Iris pigment epithelial cell (primary cell): ENCODE results near the gene LRIT2.

ENCODE experiments used
- DNase-seq: peaks from one replicate; pipeline ENCODE4 v3.0.0-alpha.2; 2011; ENCODE audit warnings: low read depth

LRIT2 gene

DNA sequence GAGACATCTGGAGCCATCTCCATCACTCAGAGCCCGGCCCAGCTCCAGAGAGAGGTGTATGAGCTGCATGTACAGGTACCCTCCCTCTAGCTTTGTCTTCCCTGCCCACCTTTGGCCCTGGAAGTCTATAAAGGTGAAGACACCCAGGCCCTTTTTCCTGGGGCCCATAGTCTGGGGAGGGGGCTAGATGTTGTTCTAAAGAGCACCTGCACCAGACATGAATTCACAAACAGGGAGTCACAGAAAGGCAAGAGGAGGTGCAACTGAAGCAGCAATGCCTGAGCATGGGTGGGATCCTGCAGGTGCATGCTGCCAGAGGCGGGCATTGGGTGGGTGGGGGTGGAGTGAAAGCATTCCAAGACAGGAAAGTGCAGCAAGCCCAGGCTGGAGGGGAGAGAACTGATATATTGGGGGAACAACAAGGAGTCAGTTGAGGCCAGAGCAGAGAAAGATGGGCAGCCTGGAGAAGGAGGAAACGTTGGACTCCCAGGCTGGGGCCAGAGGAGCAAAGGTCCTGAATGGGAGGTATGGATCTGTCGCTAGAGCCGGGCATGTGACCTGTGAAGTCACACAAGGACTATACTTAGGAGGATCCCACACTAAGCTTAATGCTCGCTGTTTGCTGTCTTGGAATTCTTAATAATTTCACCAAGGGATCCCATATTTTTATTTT lies 19.4 kb downstream of the LRIT2 start:
- DNase-seq = no peak

DNA sequence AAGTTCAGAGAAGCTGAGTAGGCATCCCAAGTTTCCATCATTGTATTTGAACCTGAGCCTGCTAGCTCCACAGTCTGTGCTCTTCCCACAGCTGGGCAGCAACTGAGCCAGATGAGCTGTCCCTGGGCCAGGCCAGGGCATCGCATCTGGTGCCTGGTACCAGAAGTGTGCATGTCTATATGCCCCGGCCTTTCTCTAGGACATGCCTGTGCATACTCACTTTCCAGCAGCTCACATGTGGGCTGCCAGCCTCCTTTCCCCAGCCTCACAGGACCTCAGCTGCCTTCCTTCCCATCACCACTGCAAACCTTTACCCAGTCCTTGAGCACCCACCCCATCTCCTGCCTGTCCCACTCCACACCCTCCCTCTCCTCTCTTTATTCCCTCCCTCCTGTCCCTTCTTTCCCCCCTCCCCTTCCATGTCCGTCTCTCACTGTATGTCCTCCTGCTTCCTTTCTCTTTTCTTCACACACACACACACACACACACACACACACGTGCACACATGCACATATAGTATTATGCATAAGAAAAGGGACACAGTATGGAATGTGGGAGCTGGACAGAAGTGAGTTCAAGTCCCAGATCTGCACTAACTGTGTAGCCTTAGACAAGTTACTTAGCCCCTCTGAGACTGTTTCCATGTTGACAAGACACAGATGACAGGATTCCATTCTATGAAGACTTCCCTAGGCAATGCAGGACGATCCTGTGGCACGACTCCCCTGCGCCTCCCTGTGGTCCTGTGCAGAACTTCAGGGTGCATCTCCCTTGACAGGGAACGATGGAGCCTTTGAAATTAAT lies 20.1 kb downstream of the LRIT2 start:
- peak; percentile 53 for DNase-seq

DNA sequence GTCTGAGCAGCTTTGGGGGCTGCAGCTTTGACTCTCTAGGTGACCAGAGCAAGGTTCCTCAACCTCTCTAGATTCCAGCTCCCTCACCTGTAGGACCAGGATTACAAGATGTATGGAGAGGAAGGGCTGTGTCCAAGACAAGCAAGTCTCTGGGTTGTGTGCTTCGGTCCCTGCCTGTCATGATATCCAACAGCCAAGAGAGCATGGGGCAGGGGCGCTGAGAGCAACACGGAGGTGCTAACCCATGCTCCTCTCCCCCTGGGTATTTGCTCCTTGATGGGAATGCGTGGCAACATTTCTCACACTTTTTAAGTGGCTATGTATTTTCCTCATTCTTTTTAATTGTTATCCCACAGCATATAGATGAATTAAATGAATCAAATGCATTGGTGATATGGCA lies 20.7 kb downstream of the LRIT2 start:
- DNase-seq = no peak

DNA sequence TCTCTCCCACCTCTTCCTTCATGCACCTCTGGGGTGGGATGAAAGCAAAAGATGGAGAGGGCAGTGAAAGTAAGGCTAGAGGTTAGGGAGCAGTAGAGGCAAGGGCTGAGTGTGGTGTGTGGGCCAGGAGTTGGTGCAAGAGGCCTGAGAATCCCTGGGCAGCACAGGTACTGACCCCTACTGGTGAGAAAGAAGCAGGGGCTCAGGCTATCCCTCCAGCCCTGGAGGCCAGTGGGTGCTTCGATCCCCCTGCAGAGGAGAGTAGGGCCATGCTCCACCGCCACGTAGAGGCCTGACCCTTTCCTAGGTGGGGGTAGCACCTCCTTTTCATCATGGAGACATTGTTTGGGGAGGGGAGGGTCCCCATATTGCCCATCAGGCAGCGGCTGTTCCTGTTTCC lies 21.2 kb downstream of the LRIT2 start:
- peak; percentile 21 for DNase-seq

DNA sequence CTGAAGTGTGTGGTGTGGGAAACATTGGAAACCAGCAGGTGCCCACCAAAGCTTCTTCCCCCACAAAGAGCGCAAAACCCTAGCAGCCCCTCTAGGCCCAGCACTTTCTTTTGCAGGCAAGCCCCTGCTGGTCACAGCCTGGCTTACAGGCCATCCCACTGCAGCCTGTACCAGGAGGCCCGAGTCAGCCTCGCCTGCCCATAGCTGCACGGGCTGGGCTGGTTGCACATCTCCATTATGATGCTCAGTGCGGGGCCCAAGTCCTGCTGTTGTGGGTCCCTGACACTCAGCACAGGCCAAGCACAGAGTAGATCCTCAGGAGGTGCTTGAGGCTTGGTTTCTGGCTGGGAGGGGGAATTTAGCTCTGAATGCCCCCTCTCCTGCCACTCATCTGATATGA lies 23.0 kb downstream of the LRIT2 start:
- DNase-seq = no peak

DNA sequence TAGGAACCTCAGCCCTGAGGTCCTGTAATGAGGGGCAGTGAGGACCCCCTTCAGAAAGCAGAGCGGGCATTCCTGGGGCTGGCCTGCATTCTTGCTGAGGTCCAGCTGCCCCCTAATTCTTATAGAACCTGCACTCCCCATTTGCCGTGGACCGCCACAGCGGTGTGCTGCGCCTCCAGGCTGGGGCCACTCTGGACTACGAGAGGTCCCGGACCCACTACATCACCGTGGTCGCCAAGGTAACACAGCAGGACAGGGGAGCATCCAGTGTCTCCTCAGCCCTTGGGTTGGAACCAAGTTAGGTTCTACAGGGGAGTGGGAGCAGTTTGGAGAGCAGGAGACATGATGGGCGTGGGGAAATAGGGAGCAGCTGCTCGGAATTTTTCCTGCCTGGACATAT lies 23.7 kb downstream of the LRIT2 start:
- DNase-seq = no peak

DNA sequence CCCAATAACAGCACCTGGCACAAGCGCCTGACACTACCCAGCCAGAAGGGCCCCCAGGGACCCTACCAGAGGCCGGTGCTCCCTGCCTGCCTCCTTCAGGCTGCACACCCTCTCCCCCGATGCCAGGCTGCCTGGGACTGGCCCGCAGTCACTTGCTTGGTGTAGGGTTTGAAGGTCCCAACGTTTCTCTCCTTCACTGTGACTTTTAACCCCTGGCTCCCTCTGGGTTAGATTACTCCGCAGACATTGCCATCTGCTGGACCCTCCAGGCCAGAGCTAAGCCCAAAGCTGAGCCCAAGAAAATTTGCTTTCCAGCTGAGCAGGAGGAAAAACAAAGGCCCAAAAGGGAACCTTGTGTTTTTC lies 24.1 kb downstream of the LRIT2 start:
- DNase-seq = no peak

DNA sequence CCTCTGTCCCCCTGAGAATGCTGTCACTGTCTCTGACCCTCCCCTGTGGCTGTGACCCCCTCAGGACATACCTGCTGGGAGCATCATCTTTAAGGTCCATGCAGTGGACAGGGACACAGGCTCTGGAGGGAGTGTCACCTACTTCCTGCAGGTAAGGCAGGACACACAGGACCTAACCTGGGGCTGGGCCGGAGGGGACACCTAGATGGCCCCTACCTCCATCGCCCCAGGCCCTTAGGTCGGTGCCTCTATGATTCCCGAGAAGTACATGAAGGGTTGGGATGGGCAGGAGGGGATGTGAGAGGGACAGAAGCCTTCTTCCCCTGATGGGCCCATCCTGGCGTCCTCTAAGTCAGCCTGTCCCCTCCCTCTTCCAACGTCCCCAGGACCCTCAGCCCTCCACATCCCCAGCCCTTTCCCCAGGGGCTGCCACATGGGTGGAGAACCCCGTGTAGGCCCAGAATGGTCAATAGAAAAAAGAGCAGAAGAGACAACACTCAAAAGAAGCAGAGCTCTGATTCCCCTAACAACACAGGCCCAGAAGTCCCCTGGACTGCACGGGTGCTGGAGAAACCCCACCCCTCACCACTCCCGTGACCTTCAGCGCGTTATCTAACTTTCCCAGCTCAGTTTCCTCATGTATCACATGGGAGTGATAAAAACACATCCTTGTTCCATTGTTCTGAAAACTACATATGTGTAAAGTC lies 24.7 kb downstream of the LRIT2 start:
- no peak for DNase-seq

DNA sequence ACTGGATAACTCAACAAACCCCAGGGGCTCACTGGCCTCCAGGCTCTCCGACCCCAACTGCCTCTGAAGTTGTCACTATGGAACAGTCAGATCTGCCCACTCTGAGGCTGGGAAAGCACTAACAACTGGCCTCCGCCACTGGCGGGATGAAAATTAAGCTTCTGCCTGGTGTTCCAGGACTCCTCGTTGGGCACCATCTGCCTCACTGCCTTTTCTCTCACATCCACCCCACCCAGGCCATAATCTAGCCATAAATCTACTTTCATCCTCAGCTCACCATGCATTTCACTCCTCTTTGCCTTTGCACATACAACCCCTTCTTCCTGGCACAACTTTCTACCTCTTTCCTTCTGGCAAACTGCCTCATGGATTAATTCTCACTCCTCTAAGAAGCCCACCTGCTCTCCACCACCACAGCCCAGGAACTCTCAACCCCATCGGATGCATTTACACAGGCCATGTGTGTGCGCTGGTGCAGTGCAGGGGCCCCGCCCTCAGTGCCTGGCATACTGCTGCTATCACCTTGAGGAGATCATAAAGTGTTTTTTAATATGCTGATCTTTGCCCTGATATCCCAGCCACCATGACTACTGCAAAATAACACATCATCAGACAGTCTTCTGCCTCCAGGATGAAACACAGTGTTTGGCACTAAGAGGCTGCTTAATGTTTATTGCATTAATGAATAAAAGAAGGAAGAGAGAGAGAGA lies 27.0 kb downstream of the LRIT2 start:
- DNase-seq = no peak

DNA sequence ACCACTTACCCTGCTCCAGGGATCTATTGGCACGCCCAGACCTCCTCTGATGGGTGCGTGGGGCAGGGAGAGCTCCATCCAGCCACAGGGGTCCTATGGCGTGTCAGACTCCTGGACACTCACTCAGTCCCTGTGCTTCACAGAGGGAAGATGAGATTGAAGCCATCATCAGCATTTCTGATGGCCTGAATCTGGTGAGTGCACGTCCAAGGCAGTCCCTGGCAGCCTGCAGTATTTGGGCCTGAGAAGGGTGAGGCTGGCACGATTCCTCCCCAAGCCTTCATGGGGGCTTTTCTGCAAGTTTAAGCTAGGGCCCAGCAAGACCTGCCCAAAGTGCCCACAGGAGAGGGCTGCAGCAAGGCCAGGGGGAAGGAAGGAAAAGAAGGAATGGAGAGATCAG lies 27.7 kb downstream of the LRIT2 start:
- no peak for DNase-seq

DNA sequence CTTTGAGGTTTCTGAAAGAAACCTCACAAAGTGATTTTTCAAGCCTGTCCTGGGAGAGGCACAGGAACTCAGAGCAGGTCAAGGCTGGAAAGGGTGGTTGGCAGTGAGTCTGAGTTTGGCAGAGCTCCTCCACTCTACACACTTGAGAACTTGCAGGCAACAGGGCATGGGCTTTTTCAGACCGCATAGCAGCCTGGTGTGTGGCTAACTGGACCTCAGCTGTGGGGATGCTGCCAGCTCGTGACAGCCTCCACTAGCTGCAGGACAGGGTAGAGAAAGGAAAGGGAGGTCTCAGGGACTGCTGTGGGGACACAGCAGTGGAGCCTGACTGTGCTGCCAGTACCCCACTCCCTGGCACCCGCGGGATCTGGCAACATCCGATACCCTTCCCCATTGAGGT lies 28.4 kb downstream of the LRIT2 start:
- DNase-seq = no peak

DNA sequence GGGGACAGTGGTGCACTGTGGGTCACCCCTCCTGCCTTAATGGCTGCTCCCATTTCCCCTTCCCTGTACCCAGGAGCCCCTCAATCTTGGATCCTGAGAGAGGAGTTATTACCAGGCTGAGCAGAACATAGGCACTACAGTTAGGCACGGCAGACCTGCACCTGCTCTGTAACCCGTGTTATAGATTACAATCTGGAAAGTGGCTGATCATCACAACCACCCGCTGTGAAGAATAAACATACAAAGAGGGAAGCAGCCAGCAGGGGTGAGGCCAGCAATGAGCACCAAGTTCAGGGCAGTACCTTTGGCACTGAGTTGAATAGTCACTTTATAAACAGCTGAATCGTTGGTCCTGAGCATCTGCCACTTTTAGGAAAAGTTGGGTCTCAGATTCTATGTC lies 29.3 kb downstream of the LRIT2 start:
- no peak for DNase-seq

DNA sequence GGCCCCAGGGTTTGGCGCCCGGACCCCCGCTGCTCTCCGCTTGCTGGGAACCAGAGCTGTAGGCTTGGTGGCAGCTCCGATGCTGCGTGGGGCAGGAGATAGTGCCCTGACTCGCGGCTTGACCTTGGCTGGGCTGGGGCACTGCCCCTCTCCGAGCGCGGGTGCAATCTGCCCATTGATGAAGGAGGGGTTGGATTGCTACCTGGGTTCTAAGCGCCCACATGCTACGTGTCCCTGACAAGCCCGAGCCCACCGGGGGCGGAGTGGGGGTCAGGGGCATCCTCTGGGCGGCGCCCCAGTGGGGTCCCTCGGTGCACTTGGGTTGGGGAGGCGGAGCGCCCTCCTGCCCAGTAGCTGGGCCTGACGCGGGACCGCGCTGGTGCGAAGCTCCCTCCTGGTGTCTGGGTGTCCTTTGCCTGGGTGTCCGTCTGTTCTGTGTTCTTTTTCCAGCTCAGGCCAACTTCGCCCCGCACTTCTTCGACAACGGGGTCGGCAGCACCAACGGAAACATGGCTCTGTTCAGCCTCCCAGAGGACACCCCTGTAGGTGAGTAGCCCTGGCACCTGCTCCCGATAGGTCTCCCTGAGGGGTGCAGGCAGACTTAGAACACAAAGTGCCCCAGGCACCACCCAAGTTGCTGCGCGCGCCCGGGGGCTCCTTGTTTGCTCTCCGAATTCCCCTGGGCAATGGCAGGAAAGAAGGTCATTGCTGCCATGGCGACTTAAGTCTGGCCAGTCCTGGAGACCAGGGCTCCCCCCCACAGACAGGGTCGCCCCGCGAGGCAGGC lies 30.1 kb downstream of the LRIT2 start:
- no peak for DNase-seq

DNA sequence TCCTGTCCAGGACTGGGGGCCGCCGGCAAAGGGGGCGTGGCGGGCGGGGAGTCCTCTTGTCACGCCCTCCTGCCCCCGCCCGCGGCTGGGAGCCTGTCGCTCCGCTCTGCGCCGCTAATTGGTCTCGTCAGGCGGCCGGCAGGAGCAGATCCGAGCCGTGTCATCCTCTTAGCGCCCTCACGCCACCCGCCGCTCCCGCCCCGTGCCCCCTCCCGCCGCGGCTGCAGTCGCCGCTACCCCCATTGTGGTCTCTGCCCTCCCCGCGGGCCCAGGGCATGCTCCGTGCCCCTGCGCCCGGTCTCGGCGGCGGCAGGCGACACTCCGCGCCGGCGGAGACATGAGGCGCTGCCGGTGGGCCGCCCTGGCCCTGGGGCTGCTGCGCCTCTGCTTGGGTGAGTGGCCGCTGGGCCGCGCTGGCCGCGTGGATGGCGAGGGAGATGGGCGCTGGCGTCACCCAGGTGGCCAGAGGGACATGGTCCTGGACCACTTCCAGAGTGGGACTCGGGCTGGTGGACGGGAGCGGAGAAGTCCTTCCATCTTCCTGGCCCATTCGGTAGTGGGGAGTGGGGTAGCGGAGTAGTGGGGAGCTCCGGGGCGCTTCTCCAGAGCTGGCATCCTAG lies 30.8 kb downstream of the LRIT2 start, which contains the start of gene CDHR1:
Gene CDHR1 (plus strand): TSS at position 114 of the 620 bp plus-strand sequence. CDS start 224 bp downstream, at position 338.
- no peak for DNase-seq

DNA sequence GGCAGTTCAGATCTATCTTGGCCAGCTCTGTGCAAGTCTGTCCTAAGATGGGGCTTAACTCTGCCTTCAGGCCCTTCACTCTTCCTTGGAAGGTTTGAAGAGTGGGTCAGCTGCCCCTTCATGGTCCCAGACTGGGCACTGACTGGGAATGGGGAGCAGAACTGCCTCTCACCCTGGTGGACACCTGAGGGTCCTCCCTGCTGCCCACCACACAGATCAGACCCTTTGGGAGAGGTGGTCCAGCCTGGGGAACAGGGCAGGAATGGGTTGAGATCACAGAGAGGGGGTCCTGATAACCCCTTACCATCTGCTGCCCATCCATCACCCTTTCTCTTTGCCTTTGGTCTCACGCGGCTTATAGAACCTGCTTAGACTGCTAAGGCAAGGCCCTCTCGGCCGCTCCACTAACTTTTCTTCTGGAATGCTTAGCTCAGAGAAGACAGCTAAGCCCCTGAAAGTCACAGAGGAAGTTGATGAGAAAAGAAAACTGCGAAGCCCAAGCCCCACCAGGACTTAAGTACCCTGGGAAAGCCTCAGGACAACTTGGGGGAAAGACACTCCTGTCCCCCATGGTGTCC lies 31.4 kb downstream of the LRIT2 start:
- no peak for DNase-seq

DNA sequence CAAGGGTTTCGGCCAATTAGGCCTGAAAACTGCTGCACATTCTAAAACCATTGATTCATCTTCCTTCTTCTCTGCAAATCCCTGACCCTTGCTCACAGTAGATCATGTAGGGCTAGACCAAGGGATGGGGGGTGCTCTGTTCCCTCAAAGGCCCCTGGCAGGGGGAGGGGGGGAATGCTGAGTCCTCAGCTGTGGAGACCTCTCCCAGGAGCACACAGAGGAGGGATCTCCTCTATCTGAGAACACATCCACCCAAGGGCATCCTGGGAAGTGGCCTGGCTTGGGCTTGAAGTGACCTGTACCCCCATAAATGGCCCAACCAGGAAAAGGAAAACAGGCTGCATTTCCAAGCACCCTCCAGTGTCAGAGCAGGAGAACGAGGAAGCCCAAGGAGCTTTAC lies 32.0 kb downstream of the LRIT2 start:
- DNase-seq = no peak

DNA sequence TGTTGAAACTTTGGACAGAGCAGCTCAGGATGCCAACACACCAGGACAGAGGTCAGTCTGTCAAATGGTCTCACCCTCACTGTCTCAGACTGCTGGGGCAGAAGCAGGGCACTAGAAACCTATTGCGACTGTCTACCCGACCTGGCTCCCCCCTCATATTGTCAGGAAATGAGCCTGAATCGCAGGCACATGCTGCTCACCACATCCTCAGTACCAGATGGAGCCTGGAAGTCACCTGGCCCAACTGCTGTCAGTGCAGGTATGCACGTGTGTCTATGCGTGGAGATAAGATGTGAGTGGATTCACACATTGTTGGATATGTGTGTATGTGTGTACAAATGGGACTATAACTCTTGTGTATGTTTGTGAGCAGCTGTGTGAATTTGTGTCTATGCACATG lies 34.2 kb downstream of the LRIT2 start:
- no peak for DNase-seq

DNA sequence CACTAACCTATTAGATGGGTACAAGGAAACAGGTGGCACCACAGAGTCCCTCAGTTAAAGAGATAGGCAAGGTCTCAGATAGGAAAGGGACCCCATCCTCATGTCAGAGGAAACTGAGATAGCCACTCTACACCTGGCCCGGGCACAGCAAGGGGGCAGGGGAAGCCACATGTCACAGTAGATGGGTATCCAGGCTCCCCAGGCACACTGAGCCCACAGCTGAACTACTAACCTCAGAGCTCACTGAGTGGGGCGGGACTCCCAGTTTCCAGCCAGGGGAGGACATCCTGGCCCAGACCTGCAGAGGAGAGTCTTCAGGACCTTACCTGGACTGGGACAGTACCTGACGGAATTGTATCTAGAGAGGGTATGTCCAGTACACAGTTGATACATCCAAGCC lies 34.7 kb downstream of the LRIT2 start:
- DNase-seq = no peak

DNA sequence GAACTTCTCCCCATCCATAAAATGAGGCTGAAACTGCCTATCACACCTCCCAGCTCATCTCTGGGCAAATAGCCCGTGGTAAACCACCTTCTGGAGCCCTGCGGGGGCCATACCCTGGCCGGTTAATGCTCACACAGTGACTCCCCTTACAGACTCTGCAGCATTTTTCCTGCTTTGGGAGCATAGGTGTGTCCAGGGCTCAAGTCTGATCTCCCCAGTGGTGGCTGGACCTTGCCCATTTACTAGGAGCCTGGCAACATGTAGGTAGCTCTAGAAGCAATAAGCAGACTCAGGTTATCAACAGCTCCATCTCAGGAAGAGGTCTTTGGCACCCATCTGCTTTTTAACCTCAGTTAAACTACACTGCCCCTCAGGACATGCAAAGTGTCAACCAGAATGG lies 36.5 kb downstream of the LRIT2 start:
- no peak for DNase-seq

DNA sequence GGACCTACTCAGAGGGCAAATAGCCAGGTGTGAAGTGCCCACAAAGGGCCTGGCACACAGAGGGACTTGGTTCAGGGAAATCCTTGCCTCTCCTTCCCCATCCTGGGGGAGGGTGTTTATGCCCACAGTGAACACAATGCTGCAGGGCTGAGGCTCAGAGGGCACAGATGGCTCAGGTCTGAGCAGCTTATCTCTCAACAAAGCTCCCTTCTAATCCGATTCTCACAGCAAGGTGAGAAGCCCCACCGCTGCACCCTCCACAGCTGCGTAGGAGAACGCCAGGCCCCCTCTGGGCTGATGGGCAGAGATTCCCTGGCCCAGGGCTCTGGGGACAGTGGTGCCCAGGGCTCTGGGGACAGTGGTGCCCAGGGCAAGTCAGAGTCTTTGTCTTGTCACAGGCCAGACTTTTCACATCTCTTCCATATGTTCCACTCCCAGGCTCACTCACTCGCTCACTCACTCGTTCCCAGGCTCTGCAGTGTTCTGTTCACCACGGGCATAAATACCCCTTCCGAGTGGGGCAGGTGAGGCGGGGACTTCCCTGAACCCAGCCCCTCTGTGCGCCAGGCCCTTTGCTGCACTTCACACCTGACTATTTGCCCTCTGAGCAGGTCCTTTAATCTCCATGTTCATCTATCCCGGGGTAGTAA lies 39.7 kb downstream of the LRIT2 start:
- no peak for DNase-seq
